K562 (cell line): Measurements from ENCODE around the gene TDRD10. TPM values are rescaled to one million over a fixed set of nuclear protein-coding genes. Genes with fewer than 3 reads are reported as not detected.

Source experiments
- ATAC-seq: fragments of 200-7000 bp; cut with Tn5 transposase; 3 replicates; pipeline ENCODE4 v1.9.1; 2020; ENCODE audit warnings: moderate library complexity
- BruUV-seq: library from RNA; stranded (reverse); fragments of 400-500 nt; replicated peaks from 2 replicates; lab custom pipeline; 2021; lab: Mats Ljungman, UMichigan
- CTCF ChIA-PET: fragments of 300-600 bp; formaldehyde crosslinking; extraction: SDS; loops from one replicate; lab custom pipeline; 2021; ENCODE audit warnings: low intra/inter-chr PET ratio; lab: Yijun Ruan, JAX
- POLR2A ChIA-PET: fragments of 300-600, 350-650 bp; sonication (Branson Sonifier 250); formaldehyde crosslinking; extraction: SDS; loops from one replicate; lab custom pipeline; 2021; ENCODE audit warnings: antibody characterized with exemption, inconsistent platforms; lab: Yijun Ruan, JAX
- DNase-seq, 4 experiments: peaks; one replicate each; pipeline versions ENCODE4 v3.0.0 to v3.0.0-alpha.2; 2011 to 2018; ENCODE audit warnings: low spot score in 3 of 4, mixed read lengths in 3 of 4; ENCODE audit errors: extremely low read depth in 1 of 4
- FAIRE-seq: peaks from 2 replicates; lab custom pipeline; 2011; peaks lifted over from hg19 to GRCh38; lab: Jason Lieb, UNC
- H2AFZ ChIP-seq: 2 replicates; pipeline ENCODE4 v1.6.0; 2011; ENCODE audit warnings: low read depth, low read length, control low read depth, inconsistent platforms
- H3K27ac ChIP-seq: fragments of 200-600 bp; 3 replicates; pipeline ENCODE4 v1.8.0; 2011; ENCODE audit warnings: low read depth, mild to moderate bottlenecking, control low read depth, inconsistent platforms, low read length, moderate library complexity, mixed read lengths; ENCODE audit errors: extremely low read depth
- H3K27me3 ChIP-seq, 2 experiments: fragments of 300-600 bp in 1 of 2; 2 replicates in 1 of 2; 3 replicates in 1 of 2; pipeline versions ENCODE4 v1.6.0 to v1.8.0; 2011; ENCODE audit warnings: inconsistent platforms in 2 of 2, low read length in 2 of 2, mild to moderate bottlenecking in 1 of 2, mixed read lengths in 1 of 2, moderate library complexity in 1 of 2; ENCODE audit not compliant: control insufficient read depth in 2 of 2, insufficient read depth in 2 of 2
- H3K36me3 ChIP-seq: fragments of 300-600 bp; 3 replicates; pipeline ENCODE4 v1.8.0; 2011; ENCODE audit warnings: mild to moderate bottlenecking, low read length, inconsistent platforms; ENCODE audit not compliant: control insufficient read depth, insufficient read depth
- H3K4me1 ChIP-seq, 2 experiments: fragments of 200-600 bp in 1 of 2; replicated peaks in 1 of 2; 2 replicates in 1 of 2; 3 replicates in 1 of 2; pipeline versions ENCODE4 v1.5.1 to v1.8.0; 2011; ENCODE audit warnings: inconsistent platforms in 2 of 2, low read length in 2 of 2, mild to moderate bottlenecking in 1 of 2, mixed read lengths in 1 of 2, moderate library complexity in 1 of 2; ENCODE audit not compliant: control insufficient read depth in 2 of 2, insufficient read depth in 2 of 2
- H3K4me2 ChIP-seq: 2 replicates; pipeline ENCODE4 v1.6.1; 2011; ENCODE audit warnings: low read length, control low read depth, inconsistent platforms, mixed read lengths; ENCODE audit not compliant: insufficient read depth
- H3K4me3 ChIP-seq: fragments of 200-600 bp; sonication (generic), shearing (Covaris generic); 2 replicates; pipeline ENCODE4 v1.5.1; 2016; ENCODE audit warnings: control low read depth, inconsistent platforms
- H3K79me2 ChIP-seq: fragments of 200-600 bp; 3 replicates; pipeline ENCODE4 v1.8.0; 2011; ENCODE audit warnings: low read length, inconsistent platforms; ENCODE audit not compliant: control insufficient read depth, insufficient read depth
- H3K9ac ChIP-seq, 2 experiments: 2 replicates each; pipeline versions ENCODE4 v1.6.0 to v1.6.1; 2011; ENCODE audit warnings: low read depth in 2 of 2, low read length in 2 of 2, control low read depth in 1 of 2, inconsistent platforms in 1 of 2, mild to moderate bottlenecking in 1 of 2, mixed read lengths in 1 of 2; ENCODE audit not compliant: insufficient read depth in 1 of 2
- H3K9me1 ChIP-seq: one replicate; pipeline ENCODE4 v1.6.0; 2011; ENCODE audit warnings: inconsistent platforms, mild to moderate bottlenecking, low read length, moderate library complexity; ENCODE audit not compliant: control insufficient read depth, insufficient read depth
- H3K9me3 ChIP-seq: replicated peaks from 2 replicates; pipeline ENCODE4 v1.5.1; 2011; ENCODE audit warnings: low read depth, low read length, inconsistent platforms; ENCODE audit not compliant: control insufficient read depth, insufficient read depth
- H4K20me1 ChIP-seq: replicated peaks from 2 replicates; pipeline ENCODE4 v1.6.1; 2011; ENCODE audit warnings: low read length, inconsistent platforms, mixed read lengths; ENCODE audit not compliant: control insufficient read depth, insufficient read depth
- C11orf30 ChIP-seq: fragments of 450-650 bp; IDR thresholded peaks from 2 replicates; pipeline ENCODE4 v1.6.1; 2016; ENCODE audit warnings: low read depth, mild to moderate bottlenecking
- ELF1 ChIP-seq: fragments of 200-800 bp; sonication (Bioruptor generic); IDR thresholded peaks from 2 replicates; pipeline ENCODE4 v1.6.1; 2016; ENCODE audit warnings: missing genetic modification characterization, missing compliant biosample characterization
- ESRRA ChIP-seq: fragments of 450-650 bp; IDR thresholded peaks from 2 replicates; pipeline ENCODE4 v1.6.1; 2014; ENCODE audit warnings: low read depth, mild to moderate bottlenecking, moderate library complexity, borderline replicate concordance
- HNRNPLL ChIP-seq: fragments of 200-400 bp; formaldehyde crosslinking; IDR thresholded peaks from 2 replicates; pipeline ENCODE4 v1.6.1; 2017; ENCODE audit warnings: low read length, low read depth, mild to moderate bottlenecking; ENCODE audit not compliant: poor library complexity, severe bottlenecking
- RERE ChIP-seq: sonication (generic); formaldehyde crosslinking; IDR thresholded peaks from 2 replicates; pipeline ENCODE4 v1.8.0; 2023; ENCODE audit warnings: missing genetic modification reagents, mild to moderate bottlenecking, borderline replicate concordance
- STAT5B ChIP-seq: fragments of 250-450 bp; sonication (Bioruptor Pico); IDR thresholded peaks from 2 replicates; pipeline ENCODE4 v1.8.0; 2021; ENCODE audit warnings: mild to moderate bottlenecking, inconsistent platforms
- WGBS: fragments of 100-300 bp; shearing (Covaris generic); methylation state at CpG from one replicate; pipeline ENCODE4 v1.1.6; 2016; ENCODE audit warnings: low coverage, mixed read lengths; ENCODE audit not compliant: insufficient coverage; ENCODE audit errors: missing lambda C conversion rate; 5-methylcytosine and 5-hydroxymethylcytosine counted together
- in situ Hi-C: fragments of 300-500 bp; cut with MboI; formaldehyde crosslinking; loops from 4 replicates; pipeline ENCODE4 v1.15.0; 2018; ENCODE audit warnings: inconsistent platforms, mixed read lengths
- intact Hi-C: fragments of 100-400 bp; cut with micrococcal nuclease; formaldehyde crosslinking; loops from 2 replicates; pipeline ENCODE4 v1.14.2; 2022
- polyA plus RNA-seq, 8 experiments: library from polyadenylated mRNA; depleted of rRNA in 4 of 8; stranded (reverse) in 5 of 8; unstranded in 3 of 8; fragments of >200 nt; fragmentation: Nextera tagmentation in 2 of 8; fragmentation: Illumina TruSeq in 1 of 8; extraction: Ambion mirVana in 2 of 8; extraction: Trizol in 1 of 8; gene quantifications; 2 replicates each; pipeline versions ENCODE4 v1.2.1 to v1.2.3, GENCODE V29; 2011 to 2014; ENCODE audit warnings: inconsistent platforms in 1 of 8, missing spikeins in 1 of 8
- total RNA-seq, 7 experiments: library from RNA; depleted of rRNA in 6 of 7; stranded (reverse); fragments of >200 nt in 6 of 7; fragmentation: Illumina TruSeq in 2 of 7; extraction: Trizol in 2 of 7; gene quantifications; 2 replicates each; pipeline versions ENCODE4 v1.2.1 to v1.2.3, GENCODE V29; 2011 to 2021; ENCODE audit warnings: low replicate concordance in 1 of 7

The TDRD10 gene
- total and polyA plus RNA-seq, 9 of the 15 experiments (the other 6 are each of a cell fraction or from before 2014, with no cell fraction given), result not detected

- POLR2A ChIA-PET, result interaction anchor here (0.7 kb wide), 1 partner anchor 23 kb away, joined by 3 read pairs; no protein-coding TSS in a partner anchor
- in situ Hi-C loops (no loop called here), intact Hi-C loops (no loop called here)
- Histone ChIP-seq H3K4me1 (peaks cover 0 to 1% of the 10 kb centered on the region in 2 experiments; a peak in 3 of 5 replicates), H3K4me3 (no peak overlapping the region), H3K4me2 (no peak overlapping the region), H3K9ac (no peak overlapping the region), H3K27ac (no peak overlapping the region), H4K20me1 (no peaks in the 10 kb centered on the region), H3K79me2 (no peaks in the 10 kb centered on the region), H3K9me3 (no peaks in the 10 kb centered on the region), H2AFZ (no peak overlapping the region), H3K9me1 (no peaks in the 10 kb centered on the region), H3K27me3 (peaks cover 8 to 22% of the 10 kb centered on the region in 2 experiments; a peak in 4 of 5 replicates), H3K36me3 (no peaks in the 10 kb centered on the region)
- no peak for DNase-seq
- CTCF ChIA-PET, result no interaction called here
- no peak for ATAC-seq
- no peak for TF ChIP-seq HNRNPLL
- no peak for TF ChIP-seq STAT5B (CRISPR knock-in tag)
- TF ChIP-seq C11orf30, result no peak
- no peak for TF ChIP-seq RERE (CRISPR knock-in tag)
- no peak for TF ChIP-seq ELF1
- TF ChIP-seq ESRRA, result no peak
- no TSS peak for BruUV-seq
- WGBS, result 16% methylated on average over 2 of the region's 2 CpGs
- FAIRE-seq, result no peak
Measured at GRCh38 chr1:154471304-154471703, 30.7 kb upstream of the TDRD10 start.
